DND-41 (cell line): ENCODE measurements around the gene SRP19.

ENCODE experiments used
- ATAC-seq: fragments of 200-7000 bp; cut with Tn5 transposase; 3 replicates; pipeline ENCODE4 v1.9.1; 2021; ENCODE audit warnings: low read depth; ENCODE audit not compliant: insufficient read depth
- DNase-seq: peaks from one replicate; pipeline ENCODE4 v3.0.0-alpha.2; 2020
- H2AFZ ChIP-seq: 2 replicates; pipeline ENCODE4 v1.6.0; 2012; ENCODE audit warnings: low read depth, low read length
- H3K27ac ChIP-seq: 2 replicates; pipeline ENCODE4 v1.5.1; 2012; ENCODE audit warnings: low read length, inconsistent platforms
- H3K27me3 ChIP-seq: fragments of 200-600 bp; sonication (generic); 2 replicates; pipeline ENCODE4 v1.6.0; 2012; ENCODE audit warnings: low read length, mild to moderate bottlenecking, inconsistent platforms; ENCODE audit not compliant: insufficient read depth, poor library complexity
- H3K36me3 ChIP-seq: 2 replicates; pipeline ENCODE4 v1.5.1; 2012; ENCODE audit warnings: low read length, inconsistent platforms; ENCODE audit not compliant: insufficient read depth
- H3K4me1 ChIP-seq: 2 replicates; pipeline ENCODE4 v1.5.1; 2012; ENCODE audit warnings: mild to moderate bottlenecking, low read length; ENCODE audit not compliant: insufficient read depth
- H3K4me2 ChIP-seq: 2 replicates; pipeline ENCODE4 v1.6.0; 2012; ENCODE audit warnings: mild to moderate bottlenecking, moderate library complexity, low read length, inconsistent platforms; ENCODE audit not compliant: insufficient read depth
- H3K4me3 ChIP-seq, 2 experiments: fragments of 200-600 bp in 1 of 2; shearing (Covaris generic) in 1 of 2; 2 replicates each; pipeline ENCODE4 v1.5.1; 2012 to 2016; ENCODE audit warnings: inconsistent platforms in 2 of 2, low read length in 2 of 2, mild to moderate bottlenecking in 2 of 2, low read depth in 1 of 2, moderate library complexity in 1 of 2
- H3K79me2 ChIP-seq: 2 replicates; pipeline ENCODE4 v1.6.0; 2012; ENCODE audit warnings: low read length, inconsistent platforms; ENCODE audit not compliant: insufficient read depth
- H3K9ac ChIP-seq: 2 replicates; pipeline ENCODE4 v1.6.0; 2012; ENCODE audit warnings: low read depth, mild to moderate bottlenecking, inconsistent platforms, low read length, moderate library complexity
- H3K9me3 ChIP-seq: 2 replicates; pipeline ENCODE4 v1.5.1; 2012; ENCODE audit warnings: low read length, moderate library complexity, mild to moderate bottlenecking, inconsistent platforms; ENCODE audit not compliant: insufficient read depth, severe bottlenecking
- H4K20me1 ChIP-seq: 2 replicates; pipeline ENCODE4 v1.6.0; 2012; ENCODE audit warnings: low read length; ENCODE audit not compliant: insufficient read depth
- CTCF ChIP-seq: IDR thresholded peaks from 2 replicates; pipeline ENCODE4 v1.5.1; 2012; ENCODE audit warnings: borderline replicate concordance, low read length, moderate library complexity, mild to moderate bottlenecking; ENCODE audit not compliant: poor library complexity, severe bottlenecking; ENCODE audit errors: extremely low read depth
- EZH2 ChIP-seq: IDR thresholded peaks from 3 replicates; pipeline ENCODE4 v1.6.1; 2012; ENCODE audit warnings: borderline replicate concordance, low read depth, mild to moderate bottlenecking, moderate library complexity, low read length, inconsistent platforms; ENCODE audit not compliant: severe bottlenecking

Gene SRP19

GRCh38 chr5:112862085-112862484 lies 998 bp downstream of the SRP19 start:
- Histone ChIP-seq H4K20me1 (peaks cover 25% of the 10 kb centered on the region; the same call in 1 of the 2 replicates), H3K9ac (peak overlapping the region; percentile 87), H3K27me3 (no peaks in the 10 kb centered on the region), H3K4me1 (peaks cover 33% of the 10 kb centered on the region), H3K79me2 (peaks cover 58% of the 10 kb centered on the region), H3K27ac (peak overlapping the region; percentile 78), H3K9me3 (no peaks in the 10 kb centered on the region), H2AFZ (no peak overlapping the region), H3K4me2 (peak overlapping the region; percentile 67), H3K4me3 (peak overlapping the region; percentile 91 to 99), H3K36me3 (peaks cover 50% of the 10 kb centered on the region)
- DNase-seq (no peak), ATAC-seq (no peak)
- TF ChIP-seq CTCF = no peak
- no peak for TF ChIP-seq EZH2

GRCh38 chr5:112863549-112863948 lies 2.5 kb downstream of the SRP19 start:
- H4K20me1 ChIP-seq = peaks cover 25% of the 10 kb centered on the region; the same call in 1 of the 2 replicates
- H3K9me3 ChIP-seq = no peaks in the 10 kb centered on the region
- peaks cover 65% of the 10 kb centered on the region for H3K36me3 ChIP-seq
- H3K27me3 ChIP-seq = no peaks in the 10 kb centered on the region
- H3K27ac ChIP-seq = no peak overlapping the region
- H2AFZ ChIP-seq = no peak overlapping the region
- no peak for ATAC-seq
- 0 out of 2 replicates have a peak overlapping the region, but pooled peaks have one; percentile 87 for H3K9ac ChIP-seq
- TF ChIP-seq CTCF (no peak), EZH2 (no peak)
- peak overlapping the region in 1 of 2 experiments; percentile 91; a peak in 1 of 4 replicates for H3K4me3 ChIP-seq
- peak overlapping the region; percentile 67 for H3K4me2 ChIP-seq
- H3K4me1 ChIP-seq = peaks cover 33% of the 10 kb centered on the region
- peaks cover 61% of the 10 kb centered on the region for H3K79me2 ChIP-seq
- DNase-seq = no peak

- DNase-seq (no peak), ATAC-seq (no peak)
- Histone ChIP-seq H2AFZ (no peak overlapping the region), H4K20me1 (peaks cover 25% of the 10 kb centered on the region; the same call in 1 of the 2 replicates), H3K36me3 (peaks cover 79% of the 10 kb centered on the region), H3K4me2 (no peak overlapping the region), H3K4me1 (peaks cover 31% of the 10 kb centered on the region), H3K79me2 (peaks cover 67% of the 10 kb centered on the region), H3K9me3 (no peaks in the 10 kb centered on the region), H3K27me3 (no peaks in the 10 kb centered on the region), H3K27ac (no peak overlapping the region), H3K4me3 (no peak overlapping the region), H3K9ac (no peak overlapping the region)
- no peak for TF ChIP-seq CTCF
- TF ChIP-seq EZH2 = no peak
Measured at GRCh38 chr5:112865128-112865527, 4.0 kb downstream of the SRP19 start.
